Liver (tissue), 9 donors: ENCODE data around the gene POGK. TPM values are rescaled to one million over a fixed set of nuclear protein-coding genes. Genes with fewer than 3 reads are reported as not detected.

Experiments used
- DNase-seq: peaks from one replicate; pipeline ENCODE4 v3.0.0-alpha.2; 2017; ENCODE audit warnings: low spot score
- H3K27ac ChIP-seq, 2 donors: one replicate each; pipeline ENCODE4 v1.7.0; 2013; ENCODE audit warnings: inconsistent platforms in 2 of 2, low read length in 2 of 2, control low read depth in 1 of 2, low read depth in 1 of 2, mild to moderate bottlenecking in 1 of 2
- H3K27me3 ChIP-seq, 4 donors: one replicate each; pipeline versions ENCODE4 v1.6.1 to v1.7.0; 2013; ENCODE audit warnings: low read length in 3 of 4, inconsistent platforms in 1 of 4, mild to moderate bottlenecking in 1 of 4, moderate library complexity in 1 of 4; ENCODE audit not compliant: control insufficient read depth in 4 of 4, insufficient read depth in 4 of 4
- H3K36me3 ChIP-seq, 4 donors: one replicate each; pipeline versions ENCODE4 v1.6.1 to v1.7.0; 2013; ENCODE audit warnings: low read length in 3 of 4, mild to moderate bottlenecking in 3 of 4, low read depth in 1 of 4, moderate library complexity in 1 of 4; ENCODE audit not compliant: control insufficient read depth in 4 of 4, insufficient read depth in 3 of 4
- H3K4me1 ChIP-seq, 4 donors: one replicate each; pipeline versions ENCODE4 v1.6.1 to v1.7.0; 2013; ENCODE audit warnings: low read length in 3 of 4, mild to moderate bottlenecking in 3 of 4, moderate library complexity in 1 of 4; ENCODE audit not compliant: control insufficient read depth in 4 of 4, insufficient read depth in 4 of 4
- H3K4me3 ChIP-seq, 3 donors: one replicate each; pipeline versions ENCODE4 v1.6.1 to v1.7.0; 2013; ENCODE audit warnings: low read length in 3 of 3, control low read depth in 1 of 3, low read depth in 1 of 3, mild to moderate bottlenecking in 1 of 3
- H3K9ac ChIP-seq, 2 donors: one replicate each; pipeline ENCODE4 v1.7.0; 2013; ENCODE audit warnings: low read length in 2 of 2, mild to moderate bottlenecking in 2 of 2, moderate library complexity in 2 of 2, control low read depth in 1 of 2, low read depth in 1 of 2
- H3K9me3 ChIP-seq, 4 donors: one replicate each; pipeline versions ENCODE4 v1.6.1 to v1.7.0; 2013; ENCODE audit warnings: low read length in 3 of 4; ENCODE audit not compliant: control insufficient read depth in 4 of 4
- EGR1 ChIP-seq, 2 donors: IDR thresholded peaks; 2 replicates each; pipeline ENCODE4 v1.6.1; 2016 to 2018; ENCODE audit warnings: antibody characterized with exemption in 2 of 2, low read depth in 2 of 2
- FOXA1 ChIP-seq: IDR thresholded peaks from 2 replicates; pipeline ENCODE4 v1.6.1; 2016; ENCODE audit warnings: antibody characterized with exemption
- FOXA2 ChIP-seq: IDR thresholded peaks from 2 replicates; pipeline ENCODE4 v1.6.1; 2016; ENCODE audit warnings: antibody characterized with exemption
- GABPA ChIP-seq, 2 donors: IDR thresholded peaks in 1 of 2; conservative IDR thresholded peaks in 1 of 2; 2 replicates each; pipeline ENCODE4 v1.6.1; 2016; ENCODE audit warnings: antibody characterized with exemption in 2 of 2, mild to moderate bottlenecking in 1 of 2, moderate library complexity in 1 of 2
- HNF4A ChIP-seq, 2 donors: conservative IDR thresholded peaks; 2 replicates each; pipeline ENCODE4 v1.6.1; 2016; ENCODE audit warnings: antibody characterized with exemption in 2 of 2, mild to moderate bottlenecking in 2 of 2
- HNF4G ChIP-seq: IDR thresholded peaks from 2 replicates; pipeline ENCODE4 v1.6.1; 2016; ENCODE audit warnings: antibody characterized with exemption
- JUND ChIP-seq, 2 donors: IDR thresholded peaks; 2 replicates each; pipeline ENCODE4 v1.6.1; 2016; ENCODE audit warnings: antibody characterized with exemption in 2 of 2
- NR2F2 ChIP-seq: IDR thresholded peaks from 2 replicates; pipeline ENCODE4 v1.6.1; 2016; ENCODE audit warnings: antibody characterized with exemption
- RAD21 ChIP-seq, 2 donors: IDR thresholded peaks; 2 replicates each; pipeline ENCODE4 v1.6.1; 2016; ENCODE audit warnings: antibody characterized with exemption in 2 of 2, mild to moderate bottlenecking in 2 of 2
- RXRA ChIP-seq, 2 donors: IDR thresholded peaks; 2 replicates each; pipeline ENCODE4 v1.6.1; 2017 to 2018; ENCODE audit warnings: antibody characterized with exemption in 2 of 2, mild to moderate bottlenecking in 1 of 2
- SP1 ChIP-seq: IDR thresholded peaks from 2 replicates; pipeline ENCODE4 v1.6.1; 2018; ENCODE audit warnings: antibody characterized with exemption, mild to moderate bottlenecking
- TAF1 ChIP-seq: conservative IDR thresholded peaks from 2 replicates; pipeline ENCODE4 v1.6.1; 2016; ENCODE audit warnings: antibody characterized with exemption, mild to moderate bottlenecking
- YY1 ChIP-seq: IDR thresholded peaks from 2 replicates; pipeline ENCODE4 v1.6.1; 2016; ENCODE audit warnings: antibody characterized with exemption, mild to moderate bottlenecking
- WGBS: extraction: QIAGEN DNeasy Blood & Tissue Kit; methylation state at CpG from one replicate; pipeline ENCODE4 v1.1.7; 2013; 5-methylcytosine and 5-hydroxymethylcytosine counted together
- polyA plus RNA-seq, 2 donors: library from polyadenylated mRNA; stranded (reverse) in 1 of 2; unstranded in 1 of 2; fragments of 200-250 nt in 1 of 2; fragments of >200 nt in 1 of 2; fragmentation: Nextera tagmentation in 1 of 2; extraction: Ambion mirVana in 1 of 2; gene quantifications; one replicate each; pipeline versions ENCODE4 v1.2.1 to v1.2.3, GENCODE V29; 2013 to 2015
- total RNA-seq, 2 donors: library from RNA; depleted of rRNA; stranded (reverse); fragments of >200 nt; gene quantifications; one replicate each; pipeline ENCODE4 v1.2.3, GENCODE V29; 2014
- TF ChIP-seq, protein P1 (sequence below): fragments of 150-350 bp; IDR thresholded peaks from 2 replicates; pipeline ENCODE4 v1.5.1; 2017; ENCODE audit warnings: improper control_type of control experiment, low read depth, low read length; ENCODE audit not compliant: missing input control
- TF ChIP-seq, protein P2 (sequence below): IDR thresholded peaks from 2 replicates; pipeline ENCODE4 v1.6.1; 2016; ENCODE audit warnings: antibody characterized with exemption
- TF ChIP-seq, protein P3 (sequence below): IDR thresholded peaks from 2 replicates; pipeline ENCODE4 v1.6.1; 2016; ENCODE audit warnings: antibody characterized with exemption
- TF ChIP-seq, protein P4 (sequence below): IDR thresholded peaks from 2 replicates; pipeline ENCODE4 v1.6.1; 2016; ENCODE audit warnings: antibody characterized with exemption, mild to moderate bottlenecking
- TF ChIP-seq, protein P5 (sequence below): IDR thresholded peaks from 2 replicates; pipeline ENCODE4 v1.6.1; 2016; ENCODE audit warnings: antibody characterized with exemption
- donor health status: healthy.
- donor health status: healthy.
- donor health status: healthy.
- donor health status: healthy.
- donor health status: healthy.

The POGK gene
- total and polyA plus RNA-seq, 4 donors = 4.2 to 14.1 (median 6.7) TPM

DNA sequence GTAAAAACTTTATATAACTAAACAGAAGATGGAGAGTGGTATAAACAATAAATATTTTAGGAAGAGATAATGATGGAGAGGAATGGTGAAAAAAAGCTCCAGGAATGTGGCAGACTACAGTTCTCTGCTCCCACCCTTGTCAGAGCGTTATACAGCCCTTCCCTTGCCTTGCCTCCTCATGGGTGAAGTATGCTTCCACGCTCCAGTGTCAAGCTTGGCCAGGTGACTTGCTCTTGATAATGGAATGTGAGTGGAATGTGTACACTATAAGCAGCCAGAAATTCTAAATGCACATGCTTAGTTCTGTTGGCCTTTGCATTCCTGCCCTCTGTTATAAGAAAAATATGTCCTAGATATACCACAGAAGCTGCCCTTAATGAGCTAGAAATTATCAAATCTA lies 24.7 kb upstream of the POGK start:
- Histone ChIP-seq H3K36me3 (no peaks in the 10 kb centered on the region), H3K9me3 (no peaks in the 10 kb centered on the region), H3K27me3 (no peaks in the 10 kb centered on the region), H3K4me1 (peaks cover 2 to 14% (median 11%) of the 10 kb centered on the region in 4 donors), H3K27ac (no peak overlapping the region), H3K9ac (no peak overlapping the region), H3K4me3 (no peak overlapping the region)
- no peak for TF ChIP-seq RAD21 (IDR thresholded peaks at IDR 0.05)
- no peak for TF ChIP-seq TAF1
- no peak for TF ChIP-seq HNF4A (conservative IDR thresholded peaks at IDR 0.05)
- TF ChIP-seq, protein P1, sequence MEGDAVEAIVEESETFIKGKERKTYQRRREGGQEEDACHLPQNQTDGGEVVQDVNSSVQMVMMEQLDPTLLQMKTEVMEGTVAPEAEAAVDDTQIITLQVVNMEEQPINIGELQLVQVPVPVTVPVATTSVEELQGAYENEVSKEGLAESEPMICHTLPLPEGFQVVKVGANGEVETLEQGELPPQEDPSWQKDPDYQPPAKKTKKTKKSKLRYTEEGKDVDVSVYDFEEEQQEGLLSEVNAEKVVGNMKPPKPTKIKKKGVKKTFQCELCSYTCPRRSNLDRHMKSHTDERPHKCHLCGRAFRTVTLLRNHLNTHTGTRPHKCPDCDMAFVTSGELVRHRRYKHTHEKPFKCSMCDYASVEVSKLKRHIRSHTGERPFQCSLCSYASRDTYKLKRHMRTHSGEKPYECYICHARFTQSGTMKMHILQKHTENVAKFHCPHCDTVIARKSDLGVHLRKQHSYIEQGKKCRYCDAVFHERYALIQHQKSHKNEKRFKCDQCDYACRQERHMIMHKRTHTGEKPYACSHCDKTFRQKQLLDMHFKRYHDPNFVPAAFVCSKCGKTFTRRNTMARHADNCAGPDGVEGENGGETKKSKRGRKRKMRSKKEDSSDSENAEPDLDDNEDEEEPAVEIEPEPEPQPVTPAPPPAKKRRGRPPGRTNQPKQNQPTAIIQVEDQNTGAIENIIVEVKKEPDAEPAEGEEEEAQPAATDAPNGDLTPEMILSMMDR = no peak
- TF ChIP-seq, protein P2, sequence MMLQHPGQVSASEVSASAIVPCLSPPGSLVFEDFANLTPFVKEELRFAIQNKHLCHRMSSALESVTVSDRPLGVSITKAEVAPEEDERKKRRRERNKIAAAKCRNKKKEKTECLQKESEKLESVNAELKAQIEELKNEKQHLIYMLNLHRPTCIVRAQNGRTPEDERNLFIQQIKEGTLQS = no peak
- TF ChIP-seq NR2F2 = no peak
- TF ChIP-seq RXRA (IDR thresholded peaks at IDR 0.05) = no peak
- TF ChIP-seq, protein P3, sequence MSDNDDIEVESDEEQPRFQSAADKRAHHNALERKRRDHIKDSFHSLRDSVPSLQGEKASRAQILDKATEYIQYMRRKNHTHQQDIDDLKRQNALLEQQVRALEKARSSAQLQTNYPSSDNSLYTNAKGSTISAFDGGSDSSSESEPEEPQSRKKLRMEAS = no peak
- no peak for TF ChIP-seq YY1
- no peak for TF ChIP-seq JUND (IDR thresholded peaks at IDR 0.05)
- TF ChIP-seq FOXA1 = no peak
- TF ChIP-seq FOXA2 = no peak
- TF ChIP-seq GABPA (IDR thresholded peaks at IDR 0.05 in 1 of 2, conservative IDR thresholded peaks at IDR 0.05 in 1 of 2) = no peak
- 85% methylated on average over 2 of the region's 2 CpGs for WGBS
- DNase-seq = no peak

DNA sequence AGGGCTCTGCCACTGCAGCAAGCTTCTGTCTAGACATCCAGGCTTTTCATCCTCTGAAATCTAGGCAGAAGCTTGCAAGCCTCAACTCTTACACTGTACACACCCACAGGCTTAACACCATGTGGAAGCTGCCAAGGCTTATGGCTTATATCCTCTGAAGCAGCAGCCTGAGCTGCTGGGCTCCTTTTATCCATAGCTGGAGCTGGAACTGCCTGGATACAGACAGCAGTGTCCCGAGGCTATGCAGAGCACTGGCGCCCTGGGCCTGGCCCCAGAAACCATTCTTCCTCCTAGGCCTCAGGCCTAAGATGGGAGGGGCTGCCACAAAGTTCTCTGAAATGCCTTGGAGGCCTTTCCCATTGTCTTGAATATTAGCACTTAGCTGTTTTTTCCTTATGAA lies 19.3 kb upstream of the POGK start:
- no peak for DNase-seq
- no peak overlapping the region for H3K27ac ChIP-seq
- no peaks in the 10 kb centered on the region for H3K9me3 ChIP-seq
- TF ChIP-seq, protein P3 = no peak
- TF ChIP-seq RXRA (IDR thresholded peaks at IDR 0.05) (no peak), TAF1 (no peak), HNF4A (conservative IDR thresholded peaks at IDR 0.05) (no peak), JUND (IDR thresholded peaks at IDR 0.05) (no peak), FOXA1 (no peak), SP1 (no peak), FOXA2 (no peak), HNF4G (no peak), RAD21 (IDR thresholded peaks at IDR 0.05) (no peak), EGR1 (IDR thresholded peaks at IDR 0.05; ENCODE audit: low read depth in 2 of 2) (no peak)
- TF ChIP-seq, protein P4, sequence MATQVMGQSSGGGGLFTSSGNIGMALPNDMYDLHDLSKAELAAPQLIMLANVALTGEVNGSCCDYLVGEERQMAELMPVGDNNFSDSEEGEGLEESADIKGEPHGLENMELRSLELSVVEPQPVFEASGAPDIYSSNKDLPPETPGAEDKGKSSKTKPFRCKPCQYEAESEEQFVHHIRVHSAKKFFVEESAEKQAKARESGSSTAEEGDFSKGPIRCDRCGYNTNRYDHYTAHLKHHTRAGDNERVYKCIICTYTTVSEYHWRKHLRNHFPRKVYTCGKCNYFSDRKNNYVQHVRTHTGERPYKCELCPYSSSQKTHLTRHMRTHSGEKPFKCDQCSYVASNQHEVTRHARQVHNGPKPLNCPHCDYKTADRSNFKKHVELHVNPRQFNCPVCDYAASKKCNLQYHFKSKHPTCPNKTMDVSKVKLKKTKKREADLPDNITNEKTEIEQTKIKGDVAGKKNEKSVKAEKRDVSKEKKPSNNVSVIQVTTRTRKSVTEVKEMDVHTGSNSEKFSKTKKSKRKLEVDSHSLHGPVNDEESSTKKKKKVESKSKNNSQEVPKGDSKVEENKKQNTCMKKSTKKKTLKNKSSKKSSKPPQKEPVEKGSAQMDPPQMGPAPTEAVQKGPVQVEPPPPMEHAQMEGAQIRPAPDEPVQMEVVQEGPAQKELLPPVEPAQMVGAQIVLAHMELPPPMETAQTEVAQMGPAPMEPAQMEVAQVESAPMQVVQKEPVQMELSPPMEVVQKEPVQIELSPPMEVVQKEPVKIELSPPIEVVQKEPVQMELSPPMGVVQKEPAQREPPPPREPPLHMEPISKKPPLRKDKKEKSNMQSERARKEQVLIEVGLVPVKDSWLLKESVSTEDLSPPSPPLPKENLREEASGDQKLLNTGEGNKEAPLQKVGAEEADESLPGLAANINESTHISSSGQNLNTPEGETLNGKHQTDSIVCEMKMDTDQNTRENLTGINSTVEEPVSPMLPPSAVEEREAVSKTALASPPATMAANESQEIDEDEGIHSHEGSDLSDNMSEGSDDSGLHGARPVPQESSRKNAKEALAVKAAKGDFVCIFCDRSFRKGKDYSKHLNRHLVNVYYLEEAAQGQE = no peak
- TF ChIP-seq, protein P1 = no peak
- TF ChIP-seq, protein P5, sequence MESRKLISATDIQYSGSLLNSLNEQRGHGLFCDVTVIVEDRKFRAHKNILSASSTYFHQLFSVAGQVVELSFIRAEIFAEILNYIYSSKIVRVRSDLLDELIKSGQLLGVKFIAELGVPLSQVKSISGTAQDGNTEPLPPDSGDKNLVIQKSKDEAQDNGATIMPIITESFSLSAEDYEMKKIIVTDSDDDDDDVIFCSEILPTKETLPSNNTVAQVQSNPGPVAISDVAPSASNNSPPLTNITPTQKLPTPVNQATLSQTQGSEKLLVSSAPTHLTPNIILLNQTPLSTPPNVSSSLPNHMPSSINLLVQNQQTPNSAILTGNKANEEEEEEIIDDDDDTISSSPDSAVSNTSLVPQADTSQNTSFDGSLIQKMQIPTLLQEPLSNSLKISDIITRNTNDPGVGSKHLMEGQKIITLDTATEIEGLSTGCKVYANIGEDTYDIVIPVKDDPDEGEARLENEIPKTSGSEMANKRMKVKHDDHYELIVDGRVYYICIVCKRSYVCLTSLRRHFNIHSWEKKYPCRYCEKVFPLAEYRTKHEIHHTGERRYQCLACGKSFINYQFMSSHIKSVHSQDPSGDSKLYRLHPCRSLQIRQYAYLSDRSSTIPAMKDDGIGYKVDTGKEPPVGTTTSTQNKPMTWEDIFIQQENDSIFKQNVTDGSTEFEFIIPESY = no peak
- no peak overlapping the region for H3K9ac ChIP-seq
- H3K27me3 ChIP-seq = no peaks in the 10 kb centered on the region
- H3K36me3 ChIP-seq = no peaks in the 10 kb centered on the region
- 94% methylated on average over 2 of the region's 2 CpGs for WGBS
- H3K4me3 ChIP-seq = no peak overlapping the region
- no peaks in the 10 kb centered on the region for H3K4me1 ChIP-seq
